ENCODE measurements around the gene TMEM98. TPM values are rescaled to one million over a fixed set of nuclear protein-coding genes. Genes with fewer than 3 reads are reported as not detected.

Gene TMEM98
- total and polyA plus RNA-seq, 2 of the 4 experiments (the other 2 are of a cell fraction) = 173 to 195 TPM

GRCh38 chr17:32909787-32910369, 18.1 kb upstream of the TMEM98 start (continued):
- no peak for TF ChIP-seq RFX5 (IDR thresholded peaks at IDR 0.05; ENCODE audit: low read depth, low read length)

GRCh38 chr17:32910769-32911168, 17.2 kb upstream of the TMEM98 start:
- H3K9me3 ChIP-seq (ENCODE audit: control insufficient read depth, insufficient read depth, low read length) = no peaks in the 10 kb centered on the region
- H3K4me1 ChIP-seq (ENCODE audit: control insufficient read depth, insufficient read depth, low read length) = peaks cover 2% of the 10 kb centered on the region; the same call in 1 of the 2 replicates
- no peaks in the 10 kb centered on the region for H4K20me1 ChIP-seq (ENCODE audit: insufficient read depth, low read length)
- no peak overlapping the region for H4K91ac ChIP-seq (ENCODE audit: insufficient read depth, low read depth, low read length)
- no peak for DNase-seq
- no peak overlapping the region for H2BK20ac ChIP-seq (ENCODE audit: low read depth, low read length)
- H3K79me1 ChIP-seq (ENCODE audit: low read depth in 1 of 2, low read length in 2 of 2) = no peaks in the 10 kb centered on the region
- ATAC-seq (ENCODE audit: low read depth) = no peak
- CTCF ChIA-PET = interaction anchor here (0.6 to 2.7 kb wide), 3 partner anchors 34 to 128 kb away, joined by 3 to 9 read pairs (median 6); partner anchors contain the start of gene MYO1D
- no peak overlapping the region for H2BK15ac ChIP-seq (ENCODE audit: low read depth, low read length)
- in situ Hi-C loops (cut with MboI; ENCODE audit: low sequenced_read_pairs) (loop anchor here (25.0 kb wide), 1 partner anchor 123 kb away; no protein-coding TSS in a partner anchor), dilution Hi-C loops (cut with HindIII; ENCODE audit: low sequenced_read_pairs, unreplicated experiment) (no loop called here), intact Hi-C loops (cut with micrococcal nuclease) (loop anchor here (1.0 to 2.0 kb wide), 2 partner anchors 34 to 127 kb away; partner anchors contain the start of gene MYO1D)
- no peak overlapping the region for H2AK5ac ChIP-seq (ENCODE audit: low read depth, low read length)
- H3K9ac ChIP-seq (ENCODE audit: low read depth, low read length) = no peak overlapping the region
- no peak overlapping the region for H2AK9ac ChIP-seq (replicated peaks; ENCODE audit: low read depth, low read length, poor library complexity)
- H4K5ac ChIP-seq (ENCODE audit: low read depth, low read length) = no peak overlapping the region
- H3K36me3 ChIP-seq (ENCODE audit: control insufficient read depth, insufficient read depth, low read length) = no peaks in the 10 kb centered on the region
- H3K4me3 ChIP-seq (ENCODE audit: insufficient read depth, low read depth, low read length) = no peak overlapping the region
- no CpG with 5 or more reads among the region's 3 CpGs for WGBS, 2 experiments (ENCODE audit: extremely low coverage in 2 of 2, insufficient read length in 1 of 2)
- POLR2A ChIA-PET (ENCODE audit: unreplicated experiment) = no interaction called here
- no peak overlapping the region for H2AFZ ChIP-seq (replicated peaks; ENCODE audit: low read length, poor library complexity)
- no peak overlapping the region for H2BK120ac ChIP-seq (ENCODE audit: low read depth, low read length)
- H3K9me1 ChIP-seq (ENCODE audit: insufficient read depth, low read length) = no peaks in the 10 kb centered on the region; the same call in 1 of the 2 replicates
- no peak overlapping the region for H3K27ac ChIP-seq (ENCODE audit: insufficient read depth, low read length)
- H3K23ac ChIP-seq (ENCODE audit: low read depth, low read length) = no peak overlapping the region
- H3K4ac ChIP-seq (ENCODE audit: low read depth, low read length) = no peak overlapping the region
- no peak overlapping the region for H3K18ac ChIP-seq (ENCODE audit: low read depth, low read length)
- no peak overlapping the region for H2BK5ac ChIP-seq (ENCODE audit: low read depth, low read length, poor library complexity, severe bottlenecking)
- peaks cover 4% of the 10 kb centered on the region for H3K27me3 ChIP-seq (ENCODE audit: control insufficient read depth, insufficient read depth, low read length)
- no peak overlapping the region for H4K8ac ChIP-seq (ENCODE audit: low read depth in 2 of 2, low read length in 2 of 2)
- no TSS peak for BruUV-seq (replicated peaks)
- H3K14ac ChIP-seq (replicated peaks; ENCODE audit: low read depth, low read length) = no peak overlapping the region
- H3K4me2 ChIP-seq (ENCODE audit: low read depth, low read length) = no peak overlapping the region
- no peak overlapping the region for H3K56ac ChIP-seq (ENCODE audit: extremely low read depth, insufficient read depth, low read length)
- TF ChIP-seq NFE2L2 (IDR thresholded peaks at IDR 0.05; ENCODE audit: low read depth, low read length) (no peak), BHLHE40 (IDR thresholded peaks at IDR 0.05; ENCODE audit: low read depth, low read length) (no peak), RFX5 (IDR thresholded peaks at IDR 0.05; ENCODE audit: low read depth, low read length) (no peak), RAD21 (IDR thresholded peaks at IDR 0.05; ENCODE audit: low read length) (no peak), CHD1 (IDR thresholded peaks at IDR 0.05; ENCODE audit: low read depth, low read length) (no peak), MAFK (IDR thresholded peaks at IDR 0.05; ENCODE audit: low read depth, low read length) (no peak), MAZ (IDR thresholded peaks at IDR 0.05; ENCODE audit: borderline replicate concordance, low read depth, low read length) (no peak), FOS (IDR thresholded peaks at IDR 0.05; ENCODE audit: low read depth, low read length) (no peak), USF2 (IDR thresholded peaks at IDR 0.05; ENCODE audit: low read depth, low read length) (no peak), CEBPB (IDR thresholded peaks at IDR 0.05; ENCODE audit: low read depth, low read length) (no peak), MXI1 (IDR thresholded peaks at IDR 0.05; ENCODE audit: borderline replicate concordance, low read depth, low read length) (no peak), POLR2A (IDR thresholded peaks at IDR 0.05; ENCODE audit: low read depth, low read length) (no peak)
- TF ChIP-seq, protein P1, sequence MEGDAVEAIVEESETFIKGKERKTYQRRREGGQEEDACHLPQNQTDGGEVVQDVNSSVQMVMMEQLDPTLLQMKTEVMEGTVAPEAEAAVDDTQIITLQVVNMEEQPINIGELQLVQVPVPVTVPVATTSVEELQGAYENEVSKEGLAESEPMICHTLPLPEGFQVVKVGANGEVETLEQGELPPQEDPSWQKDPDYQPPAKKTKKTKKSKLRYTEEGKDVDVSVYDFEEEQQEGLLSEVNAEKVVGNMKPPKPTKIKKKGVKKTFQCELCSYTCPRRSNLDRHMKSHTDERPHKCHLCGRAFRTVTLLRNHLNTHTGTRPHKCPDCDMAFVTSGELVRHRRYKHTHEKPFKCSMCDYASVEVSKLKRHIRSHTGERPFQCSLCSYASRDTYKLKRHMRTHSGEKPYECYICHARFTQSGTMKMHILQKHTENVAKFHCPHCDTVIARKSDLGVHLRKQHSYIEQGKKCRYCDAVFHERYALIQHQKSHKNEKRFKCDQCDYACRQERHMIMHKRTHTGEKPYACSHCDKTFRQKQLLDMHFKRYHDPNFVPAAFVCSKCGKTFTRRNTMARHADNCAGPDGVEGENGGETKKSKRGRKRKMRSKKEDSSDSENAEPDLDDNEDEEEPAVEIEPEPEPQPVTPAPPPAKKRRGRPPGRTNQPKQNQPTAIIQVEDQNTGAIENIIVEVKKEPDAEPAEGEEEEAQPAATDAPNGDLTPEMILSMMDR (conservative IDR thresholded peaks at IDR 0.05; ENCODE audit: low read depth, low read length) = no peak
- TF ChIP-seq, protein P2, sequence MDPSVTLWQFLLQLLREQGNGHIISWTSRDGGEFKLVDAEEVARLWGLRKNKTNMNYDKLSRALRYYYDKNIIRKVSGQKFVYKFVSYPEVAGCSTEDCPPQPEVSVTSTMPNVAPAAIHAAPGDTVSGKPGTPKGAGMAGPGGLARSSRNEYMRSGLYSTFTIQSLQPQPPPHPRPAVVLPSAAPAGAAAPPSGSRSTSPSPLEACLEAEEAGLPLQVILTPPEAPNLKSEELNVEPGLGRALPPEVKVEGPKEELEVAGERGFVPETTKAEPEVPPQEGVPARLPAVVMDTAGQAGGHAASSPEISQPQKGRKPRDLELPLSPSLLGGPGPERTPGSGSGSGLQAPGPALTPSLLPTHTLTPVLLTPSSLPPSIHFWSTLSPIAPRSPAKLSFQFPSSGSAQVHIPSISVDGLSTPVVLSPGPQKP (IDR thresholded peaks at IDR 0.05; ENCODE audit: borderline replicate concordance, low read depth, low read length) = no peak

All from IMR-90 (cell line).